Epithelial cell of esophagus (primary cell): Measurements from ENCODE around the gene ZDHHC1.

Source experiments
- DNase-seq: peaks from one replicate; pipeline ENCODE4 v3.0.0; 2010; ENCODE audit warnings: low read depth
- H3K4me3 ChIP-seq: 2 replicates; pipeline ENCODE4 v1.5.1; 2011; ENCODE audit warnings: mild to moderate bottlenecking, low read length, control low read depth
- TF ChIP-seq, protein P1 (sequence below): IDR thresholded peaks from 2 replicates; pipeline ENCODE4 v1.5.1; 2011; ENCODE audit warnings: low read depth, mild to moderate bottlenecking, low read length, control low read depth, inconsistent platforms; ENCODE audit not compliant: insufficient read depth; ENCODE audit errors: missing control alignments

The ZDHHC1 gene

DNA sequence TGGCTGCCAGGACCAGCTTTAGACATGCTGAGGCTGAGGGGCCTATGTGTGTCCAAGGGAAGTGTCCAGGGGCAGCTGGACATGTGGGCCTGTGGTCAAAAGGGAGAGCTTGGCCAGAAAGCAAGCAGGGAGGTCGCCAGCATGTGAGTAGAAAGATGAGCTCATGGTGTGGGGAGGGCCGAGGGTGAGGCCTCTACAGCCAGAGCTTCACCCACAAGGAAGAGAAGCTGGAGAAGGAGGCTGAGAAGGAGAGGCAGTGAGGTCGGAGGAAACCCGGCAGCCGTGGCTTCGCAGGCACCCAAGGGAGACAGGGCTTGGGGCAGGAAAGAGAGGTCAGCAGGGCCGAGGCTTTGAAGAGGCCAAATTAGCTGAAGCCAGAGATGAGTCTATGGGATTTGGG, 10.7 kb upstream of the ZDHHC1 start:
- DNase-seq, result no peak
- TF ChIP-seq, protein P1, sequence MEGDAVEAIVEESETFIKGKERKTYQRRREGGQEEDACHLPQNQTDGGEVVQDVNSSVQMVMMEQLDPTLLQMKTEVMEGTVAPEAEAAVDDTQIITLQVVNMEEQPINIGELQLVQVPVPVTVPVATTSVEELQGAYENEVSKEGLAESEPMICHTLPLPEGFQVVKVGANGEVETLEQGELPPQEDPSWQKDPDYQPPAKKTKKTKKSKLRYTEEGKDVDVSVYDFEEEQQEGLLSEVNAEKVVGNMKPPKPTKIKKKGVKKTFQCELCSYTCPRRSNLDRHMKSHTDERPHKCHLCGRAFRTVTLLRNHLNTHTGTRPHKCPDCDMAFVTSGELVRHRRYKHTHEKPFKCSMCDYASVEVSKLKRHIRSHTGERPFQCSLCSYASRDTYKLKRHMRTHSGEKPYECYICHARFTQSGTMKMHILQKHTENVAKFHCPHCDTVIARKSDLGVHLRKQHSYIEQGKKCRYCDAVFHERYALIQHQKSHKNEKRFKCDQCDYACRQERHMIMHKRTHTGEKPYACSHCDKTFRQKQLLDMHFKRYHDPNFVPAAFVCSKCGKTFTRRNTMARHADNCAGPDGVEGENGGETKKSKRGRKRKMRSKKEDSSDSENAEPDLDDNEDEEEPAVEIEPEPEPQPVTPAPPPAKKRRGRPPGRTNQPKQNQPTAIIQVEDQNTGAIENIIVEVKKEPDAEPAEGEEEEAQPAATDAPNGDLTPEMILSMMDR, result no peak
- H3K4me3 ChIP-seq, result no peak overlapping the region

DNA sequence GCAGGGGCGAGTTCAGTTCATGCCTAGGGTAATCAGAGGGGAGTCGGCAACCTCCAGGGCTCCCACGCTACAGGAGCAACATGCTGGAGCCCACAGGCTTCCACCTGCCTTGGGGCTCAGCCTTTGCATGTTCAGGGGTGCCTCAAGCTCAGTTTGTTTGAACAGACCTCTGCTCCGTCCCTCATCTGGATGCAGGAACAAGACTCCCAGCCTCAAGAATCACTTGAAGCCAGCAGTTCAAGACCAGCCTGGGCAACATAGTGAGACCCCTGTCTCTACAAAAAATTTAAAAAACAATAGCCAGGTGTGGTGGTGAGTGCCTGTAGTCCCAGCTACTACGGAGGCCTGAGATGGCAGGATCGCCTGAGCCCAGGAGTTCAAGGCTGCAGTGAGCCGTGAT, 9.7 kb upstream of the ZDHHC1 start:
- no peak for DNase-seq
- TF ChIP-seq, protein P1, result no peak
- no peak overlapping the region for H3K4me3 ChIP-seq

DNA sequence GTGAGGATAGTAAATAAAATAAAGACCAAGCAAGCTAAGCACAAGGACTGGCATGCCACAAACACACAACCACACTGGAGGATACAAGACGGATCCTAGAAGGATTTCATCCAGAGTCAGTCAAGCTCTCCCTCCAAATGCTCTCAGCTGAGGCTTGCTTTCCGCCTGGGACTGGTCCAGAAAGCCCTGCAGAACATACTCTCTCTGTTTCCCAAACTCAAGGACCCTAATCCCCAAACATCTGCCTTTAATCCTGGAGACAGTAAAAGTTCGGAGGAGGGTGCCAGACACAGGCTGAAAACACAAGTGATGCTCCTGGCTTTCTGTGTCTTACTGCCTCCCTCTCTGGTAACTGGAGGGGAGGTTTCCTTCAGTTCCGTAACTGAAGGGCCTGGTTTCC, 9.3 kb upstream of the ZDHHC1 start:
- no peak for DNase-seq
- no peak overlapping the region for H3K4me3 ChIP-seq
- TF ChIP-seq, protein P1, result no peak

DNA sequence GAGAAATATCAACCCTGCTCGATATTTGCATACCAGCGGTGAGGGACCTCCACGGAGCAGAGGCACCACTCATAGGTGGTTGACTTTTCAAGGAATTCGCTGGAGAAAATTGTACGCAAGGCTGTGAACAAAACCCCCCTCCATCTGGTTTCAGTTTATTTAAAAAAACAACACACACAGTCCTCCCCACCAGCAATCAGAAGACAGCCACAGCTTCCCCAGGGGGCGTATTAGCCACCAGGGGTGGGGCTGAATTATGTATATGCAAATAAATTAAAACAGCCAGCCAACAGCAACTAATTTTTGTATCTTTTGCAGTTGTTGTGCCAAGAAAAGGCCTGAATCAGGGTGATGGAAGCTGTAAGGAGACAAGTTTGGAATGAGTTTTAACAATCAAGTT, 8.8 kb upstream of the ZDHHC1 start:
- no peak overlapping the region for H3K4me3 ChIP-seq
- no peak for DNase-seq
- TF ChIP-seq, protein P1, result no peak

DNA sequence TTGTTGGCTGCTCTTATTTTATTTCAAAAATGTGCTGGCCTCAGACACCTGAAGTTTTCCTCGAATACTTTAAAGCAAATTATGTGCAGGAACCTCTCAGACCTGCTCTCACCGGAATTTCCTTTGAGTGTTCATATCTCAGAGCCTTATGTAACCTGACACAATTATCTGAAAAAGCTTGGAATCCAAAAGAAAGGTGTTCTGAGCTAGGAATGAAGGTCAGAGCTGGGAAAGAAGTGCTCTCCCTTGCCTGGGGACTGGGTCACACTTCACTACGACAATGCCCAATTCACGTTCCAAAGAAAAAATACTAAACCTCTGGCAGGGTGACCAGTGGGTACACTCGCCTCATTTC, 8.0 kb upstream of the ZDHHC1 start:
- TF ChIP-seq, protein P1, result no peak
- DNase-seq, result no peak
- H3K4me3 ChIP-seq, result no peak overlapping the region

DNA sequence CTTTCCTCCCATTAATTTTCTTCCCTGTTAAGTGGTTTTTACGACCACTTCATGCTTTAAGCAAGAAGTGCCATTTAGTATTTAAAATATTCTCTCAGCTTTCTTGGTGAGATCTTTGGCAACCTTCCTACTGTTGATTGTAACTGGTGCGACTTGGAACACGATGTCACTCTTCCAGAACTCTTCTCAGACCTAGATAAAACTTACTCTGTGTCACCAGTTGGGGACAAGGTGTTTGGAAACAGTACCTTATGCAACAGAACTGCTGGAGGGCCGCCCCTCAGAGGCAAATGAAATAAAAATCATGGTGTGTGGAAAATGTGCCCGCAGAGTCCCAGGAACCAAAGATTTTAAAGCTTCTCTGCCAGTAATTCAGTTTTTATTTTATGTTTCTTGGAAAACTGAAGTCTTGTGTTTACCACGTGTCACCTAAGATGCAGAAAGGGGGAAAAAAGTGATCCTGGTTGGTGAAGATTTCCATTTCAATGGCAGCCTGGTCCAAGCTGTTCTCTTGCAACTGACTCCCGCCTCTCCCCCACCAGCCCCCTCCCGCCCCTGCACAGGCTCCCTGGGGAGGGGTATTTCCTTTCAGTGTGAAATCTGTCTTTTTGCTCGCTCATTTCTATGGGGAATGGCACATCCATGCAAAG, 7.5 kb upstream of the ZDHHC1 start:
- H3K4me3 ChIP-seq, result no peak overlapping the region
- no peak for DNase-seq
- TF ChIP-seq, protein P1, result no peak

DNA sequence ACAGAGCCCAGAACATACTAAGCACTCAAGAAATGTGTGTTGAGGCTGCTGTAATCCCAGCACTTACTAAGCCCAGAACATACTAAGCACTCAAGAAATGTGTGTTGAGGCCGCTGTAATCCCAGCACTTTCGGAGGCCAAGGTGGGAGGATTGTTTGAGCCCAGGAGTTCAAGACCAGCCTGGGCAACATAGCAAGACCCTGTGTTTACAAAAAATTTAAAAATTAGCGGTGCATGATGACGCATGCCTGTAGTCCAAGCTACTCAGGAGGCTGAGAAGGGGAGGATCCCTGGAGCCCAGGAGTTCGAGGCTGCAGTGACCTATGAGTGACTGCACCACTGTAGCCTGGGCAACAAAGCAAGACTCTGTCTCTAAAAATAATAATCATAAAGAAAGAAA, 6.7 kb upstream of the ZDHHC1 start:
- DNase-seq, result no peak
- TF ChIP-seq, protein P1, result no peak
- H3K4me3 ChIP-seq, result no peak overlapping the region
